Large intestine (tissue), 1 donor: ENCODE measurements around the gene SGO1. TPM values are rescaled to one million over a fixed set of nuclear protein-coding genes. Genes with fewer than 3 reads are reported as not detected.

ENCODE experiments used
- polyA plus RNA-seq: library from polyadenylated mRNA; unstranded; fragments of 120-200 nt; gene quantifications from one replicate; pipeline ENCODE4 v1.2.1, GENCODE V29; 2013

The SGO1 gene
- polyA plus RNA-seq, 1 donor: 4.7 TPM

Other genes starting within 250 kb of the SGO1 start
- gene RAB5A, start 239.1 kb downstream of the SGO1 start, polyA plus RNA-seq: 58.8 TPM
- gene PP2D1, start 173.9 kb downstream of the SGO1 start, polyA plus RNA-seq: 0.39 TPM
- gene KAT2B, start 145.8 kb downstream of the SGO1 start, polyA plus RNA-seq: 20.3 TPM